LNCaP clone FGC (cell line): ENCODE results near the gene LEAP2.
A peak's percentile ranks its signal among the peaks of the same experiment; 100 is the strongest.

Experiments
- DNase-seq: peaks from one replicate; pipeline ENCODE4 v3.0.0-alpha.2; 2011; ENCODE audit warnings: low read depth
- H3K4me3 ChIP-seq: 2 replicates; pipeline ENCODE4 v1.5.1; 2011; ENCODE audit warnings: mild to moderate bottlenecking, low read depth, low read length, control low read depth
- TF ChIP-seq, protein P1 (sequence below): IDR thresholded peaks from 2 replicates; pipeline ENCODE4 v1.5.1; 2012; ENCODE audit warnings: mild to moderate bottlenecking; ENCODE audit not compliant: control insufficient read depth, insufficient read depth; ENCODE audit errors: extremely low read depth

LEAP2 gene

DNA sequence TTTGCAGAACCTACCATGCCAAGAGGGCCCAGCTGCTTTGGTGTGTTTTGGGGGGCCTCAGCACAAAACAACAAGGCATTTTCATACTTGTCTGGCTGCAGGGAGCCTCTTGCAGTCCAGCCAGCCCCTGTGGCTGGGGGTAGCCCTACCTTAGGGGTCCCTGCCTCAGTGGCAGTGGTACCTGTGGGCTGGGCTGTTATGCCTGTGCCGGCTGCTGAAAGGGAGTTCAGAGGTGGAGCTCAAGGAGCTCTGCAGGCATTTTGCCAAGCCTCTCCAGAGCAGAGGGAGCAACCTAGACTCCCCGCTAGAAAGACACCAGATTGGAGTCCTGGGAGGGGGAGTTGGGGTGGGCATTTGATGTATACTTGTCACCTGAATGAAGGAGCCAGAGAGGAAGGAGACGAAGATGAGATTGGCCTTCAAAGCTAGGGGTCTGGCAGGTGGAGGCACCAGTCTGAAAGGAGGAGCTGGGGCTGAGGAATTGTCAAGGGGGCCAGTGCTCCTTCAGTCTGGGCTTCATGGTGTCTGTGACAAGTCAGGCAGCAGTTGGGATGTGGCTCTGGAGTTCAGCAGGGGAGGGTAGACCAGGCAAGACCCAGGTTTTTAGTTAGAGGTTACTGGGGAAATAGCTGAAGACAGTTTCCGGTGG, 44.5 kb upstream of the LEAP2 start:
- TF ChIP-seq, protein P1, sequence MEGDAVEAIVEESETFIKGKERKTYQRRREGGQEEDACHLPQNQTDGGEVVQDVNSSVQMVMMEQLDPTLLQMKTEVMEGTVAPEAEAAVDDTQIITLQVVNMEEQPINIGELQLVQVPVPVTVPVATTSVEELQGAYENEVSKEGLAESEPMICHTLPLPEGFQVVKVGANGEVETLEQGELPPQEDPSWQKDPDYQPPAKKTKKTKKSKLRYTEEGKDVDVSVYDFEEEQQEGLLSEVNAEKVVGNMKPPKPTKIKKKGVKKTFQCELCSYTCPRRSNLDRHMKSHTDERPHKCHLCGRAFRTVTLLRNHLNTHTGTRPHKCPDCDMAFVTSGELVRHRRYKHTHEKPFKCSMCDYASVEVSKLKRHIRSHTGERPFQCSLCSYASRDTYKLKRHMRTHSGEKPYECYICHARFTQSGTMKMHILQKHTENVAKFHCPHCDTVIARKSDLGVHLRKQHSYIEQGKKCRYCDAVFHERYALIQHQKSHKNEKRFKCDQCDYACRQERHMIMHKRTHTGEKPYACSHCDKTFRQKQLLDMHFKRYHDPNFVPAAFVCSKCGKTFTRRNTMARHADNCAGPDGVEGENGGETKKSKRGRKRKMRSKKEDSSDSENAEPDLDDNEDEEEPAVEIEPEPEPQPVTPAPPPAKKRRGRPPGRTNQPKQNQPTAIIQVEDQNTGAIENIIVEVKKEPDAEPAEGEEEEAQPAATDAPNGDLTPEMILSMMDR: no peak
- H3K4me3 ChIP-seq: peak overlapping the region; percentile 67
- DNase-seq: no peak

DNA sequence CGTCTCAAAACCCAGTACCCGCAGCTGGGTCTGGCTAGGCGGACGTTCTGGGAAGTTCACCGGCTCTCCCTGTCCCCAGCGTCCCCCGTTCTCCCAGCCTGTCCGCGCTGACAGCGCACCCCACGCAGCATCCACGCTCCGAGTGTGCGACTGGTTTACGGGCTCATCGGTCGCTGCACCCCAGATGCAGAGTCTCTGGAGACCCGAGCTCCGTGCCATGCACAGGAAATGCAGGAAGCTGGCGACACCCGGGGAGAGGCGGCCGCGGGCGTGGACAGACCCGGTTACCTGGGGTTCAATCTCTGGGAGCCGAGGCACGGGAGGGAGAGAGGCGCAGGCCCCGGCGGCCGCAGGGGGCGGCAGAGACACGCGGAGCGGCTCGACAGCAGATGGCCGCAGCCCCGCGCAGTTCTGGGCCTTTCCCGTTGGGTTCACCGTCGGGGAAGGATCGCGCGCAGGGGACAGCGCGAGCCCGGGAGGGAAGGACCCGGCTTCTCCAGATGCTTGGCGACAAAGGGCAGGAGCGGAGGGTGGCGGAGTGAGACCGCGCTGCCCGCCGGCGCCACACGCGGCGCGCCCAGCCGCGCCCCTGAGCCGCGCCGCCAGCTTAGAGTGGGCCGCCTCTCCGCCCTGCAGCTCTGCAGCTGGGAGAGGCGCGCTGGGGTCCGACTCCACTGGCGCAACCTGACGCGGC, 43.6 kb upstream of the LEAP2 start:
- H3K4me3 ChIP-seq: peak overlapping the region; percentile 67
- TF ChIP-seq, protein P1: peak; percentile 81
- no peak for DNase-seq

DNA sequence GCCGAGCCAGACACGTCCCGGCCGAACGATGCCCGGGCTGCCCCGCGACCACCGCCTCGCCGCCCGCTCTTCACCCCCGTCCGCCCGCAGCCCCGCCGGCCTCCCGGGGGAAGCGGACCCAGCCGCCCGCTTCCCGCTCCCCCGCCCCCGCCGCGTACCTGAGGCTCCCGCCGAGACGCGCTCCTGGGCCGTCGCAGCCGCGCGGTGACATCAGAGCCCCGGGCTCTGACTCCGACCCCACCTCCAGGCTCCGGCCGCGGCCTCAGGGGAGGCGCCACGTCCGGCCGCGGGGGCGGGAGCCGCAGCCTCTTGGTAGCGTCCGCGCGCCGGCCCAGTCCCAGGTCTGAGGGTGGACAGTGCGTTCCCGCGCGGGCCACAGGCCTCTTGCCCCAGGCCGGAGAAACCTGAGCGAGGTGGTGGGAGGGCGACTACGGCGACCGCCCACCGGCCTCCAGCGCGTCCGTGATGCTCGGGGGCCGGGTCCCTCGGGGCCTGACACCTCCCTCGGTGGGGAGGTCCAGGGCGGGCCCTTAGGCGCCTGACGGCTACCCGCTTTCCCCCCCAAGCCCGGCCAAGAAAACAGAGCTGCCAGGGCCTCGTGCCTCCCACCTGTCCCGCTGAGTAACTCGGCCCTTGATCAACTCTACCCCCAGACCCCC, 42.9 kb upstream of the LEAP2 start, which contains the start of gene SHROOM1:
Gene SHROOM1 (minus strand): TSS at position 212 of the 659 bp plus-strand sequence. CDS start 4,507 bp downstream, outside the sequence.
- peak within 1 kb of the TSS; percentile 67 for H3K4me3 ChIP-seq
- TF ChIP-seq, protein P1: no peak
- DNase-seq: peak; percentile 44

DNA sequence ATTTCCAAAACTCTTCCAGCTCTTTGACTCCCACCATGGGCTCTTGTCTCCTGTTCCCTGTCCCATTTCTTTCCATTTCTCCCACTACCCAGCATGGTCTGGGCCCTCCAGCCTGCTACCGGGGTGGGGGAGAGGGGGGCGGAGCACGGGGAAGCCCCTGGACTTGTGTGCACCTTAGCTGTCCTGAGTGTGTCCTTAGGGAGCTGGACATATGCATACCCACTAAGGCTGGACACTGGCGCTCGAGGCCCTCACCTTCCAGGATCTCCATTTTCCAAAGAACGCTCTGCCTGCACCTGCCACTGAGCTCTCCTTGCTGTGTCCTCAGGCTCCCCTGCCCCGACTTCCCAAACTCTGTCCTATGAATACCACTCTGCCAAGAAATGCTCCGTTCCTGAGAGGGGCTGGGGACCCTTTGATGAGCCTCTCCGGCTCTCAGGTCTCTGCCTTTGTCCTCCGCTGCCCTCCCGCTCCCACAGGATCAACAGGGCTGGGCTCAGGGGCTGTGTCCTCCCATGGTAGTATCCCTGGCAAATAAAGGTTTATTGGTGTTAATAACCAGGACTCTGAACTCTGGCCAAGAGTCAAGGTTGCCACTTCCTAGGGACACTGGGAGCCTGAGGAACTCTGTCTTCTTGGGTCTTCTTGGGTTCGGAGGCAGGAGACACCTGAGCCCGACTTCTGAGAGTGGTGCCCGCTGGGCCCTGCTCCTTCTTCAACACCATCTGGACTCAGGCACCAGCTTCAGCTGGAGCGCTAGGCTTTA, 42.2 kb upstream of the LEAP2 start:
- peak overlapping the region; percentile 67 for H3K4me3 ChIP-seq
- TF ChIP-seq, protein P1: no peak
- DNase-seq: no peak

DNA sequence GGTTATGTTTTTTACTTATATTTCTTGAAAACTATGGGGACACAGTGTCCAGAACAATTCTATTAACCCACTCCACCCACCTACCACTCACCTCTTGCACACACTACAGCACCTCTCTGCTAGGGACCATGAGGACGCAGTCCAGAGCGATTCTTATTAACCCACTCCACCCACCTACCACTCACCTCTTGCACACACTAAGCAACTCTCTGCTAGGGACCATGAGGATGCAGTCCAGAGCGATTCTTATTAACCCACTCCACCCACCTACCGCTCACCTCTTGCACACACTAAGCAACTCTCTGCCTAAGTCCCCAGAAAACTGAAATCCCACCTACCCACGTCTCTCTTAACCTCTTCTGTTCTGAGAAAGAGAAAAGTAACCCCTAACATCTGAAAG, 40.9 kb upstream of the LEAP2 start:
- no peak for DNase-seq
- TF ChIP-seq, protein P1: no peak
- no peak overlapping the region for H3K4me3 ChIP-seq

DNA sequence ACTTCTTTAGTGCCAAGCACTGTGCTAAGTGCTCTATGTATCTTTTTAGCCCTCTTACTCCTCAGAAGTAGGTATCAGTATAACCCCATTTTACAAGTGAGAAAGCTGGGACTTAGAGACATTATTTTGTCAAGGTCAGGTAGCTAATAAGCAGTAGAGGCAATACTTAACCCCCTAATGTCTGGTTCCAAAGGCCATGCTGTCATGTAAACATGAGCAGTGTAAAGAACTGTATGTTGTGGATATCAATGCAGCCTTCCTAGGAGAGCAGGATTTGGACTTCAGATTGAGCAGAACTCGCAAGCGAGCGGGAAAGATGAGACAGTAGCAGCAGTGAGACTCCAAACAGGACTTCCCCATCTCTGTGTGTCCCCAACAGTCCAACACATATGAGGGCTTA, 39.4 kb upstream of the LEAP2 start:
- TF ChIP-seq, protein P1: no peak
- no peak overlapping the region for H3K4me3 ChIP-seq
- no peak for DNase-seq
